ENCODE data around the gene AHI1.
A peak's percentile ranks its signal among the peaks of the same experiment; 100 is the strongest.
"Not testable (repeated sequence)": the region's sequence is repeated elsewhere in the genome, so short reads cannot be mapped to it uniquely, and the experiment has no call there.

Gene AHI1

DNA sequence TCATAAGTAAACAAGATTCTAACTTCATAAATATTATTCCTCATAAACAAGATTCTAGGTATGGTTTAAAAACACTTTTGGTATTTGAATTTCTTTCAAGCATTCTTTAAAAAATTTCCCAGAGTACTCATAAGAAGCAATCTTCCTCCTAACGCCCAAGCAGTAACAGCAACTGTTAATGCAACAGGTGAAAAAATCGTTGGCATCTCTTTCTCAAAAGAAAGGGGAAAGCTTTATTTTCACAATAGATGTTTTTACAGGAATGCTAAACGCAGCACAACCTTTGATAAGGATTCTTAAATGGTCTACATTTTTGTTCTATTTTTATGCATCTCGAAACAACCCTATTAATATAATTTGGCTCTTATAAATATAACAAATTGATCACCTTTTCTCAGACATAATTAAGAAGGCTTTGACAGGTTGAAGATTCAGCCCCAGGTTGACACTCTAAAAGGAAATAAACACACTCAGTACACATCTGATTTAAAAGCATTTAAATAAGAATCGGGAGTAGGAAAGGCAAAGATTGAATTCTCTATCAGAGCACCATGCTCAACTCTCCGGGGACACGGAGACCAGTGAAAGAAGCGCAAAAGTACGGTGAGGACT lies 634 bp downstream of the AHI1 start:
- no peak for TF ChIP-seq CTCF (IDR thresholded peaks at IDR 0.05; ENCODE audit: borderline replicate concordance, insufficient read depth, low read depth, low read length)
- peak overlapping the region; percentile 62 for H3K4me3 ChIP-seq (ENCODE audit: low read depth, low read length)

- TF ChIP-seq CTCF (IDR thresholded peaks at IDR 0.05; ENCODE audit: borderline replicate concordance, insufficient read depth, low read depth, low read length) = no peak
- H3K4me3 ChIP-seq (ENCODE audit: low read depth, low read length) = no peak overlapping the region
Observed at GRCh38 chr6:135493218-135493961, 4.2 kb downstream of the AHI1 start.

DNA sequence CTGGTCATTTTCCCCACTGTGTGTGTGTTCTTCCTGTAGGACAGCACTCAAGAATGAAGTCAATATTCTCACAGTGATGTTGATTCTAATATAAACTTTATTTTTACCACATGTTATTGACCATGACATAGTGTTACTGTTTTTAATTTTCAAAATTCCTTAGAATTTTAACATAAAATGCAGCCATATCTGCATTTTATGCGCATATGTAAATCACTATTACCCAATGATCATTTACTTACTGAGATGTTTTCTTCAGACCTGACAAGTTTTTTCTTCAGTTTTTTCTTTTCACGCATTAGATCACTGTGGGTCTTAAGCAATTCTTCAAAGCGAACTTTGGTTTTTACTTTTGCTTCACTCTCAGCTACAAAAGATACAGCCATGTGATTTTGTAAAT lies 7.2 kb downstream of the AHI1 start:
- no peak for TF ChIP-seq CTCF (IDR thresholded peaks at IDR 0.05; ENCODE audit: borderline replicate concordance, insufficient read depth, low read depth, low read length)
- H3K4me3 ChIP-seq (ENCODE audit: low read depth, low read length) = no peak overlapping the region

DNA sequence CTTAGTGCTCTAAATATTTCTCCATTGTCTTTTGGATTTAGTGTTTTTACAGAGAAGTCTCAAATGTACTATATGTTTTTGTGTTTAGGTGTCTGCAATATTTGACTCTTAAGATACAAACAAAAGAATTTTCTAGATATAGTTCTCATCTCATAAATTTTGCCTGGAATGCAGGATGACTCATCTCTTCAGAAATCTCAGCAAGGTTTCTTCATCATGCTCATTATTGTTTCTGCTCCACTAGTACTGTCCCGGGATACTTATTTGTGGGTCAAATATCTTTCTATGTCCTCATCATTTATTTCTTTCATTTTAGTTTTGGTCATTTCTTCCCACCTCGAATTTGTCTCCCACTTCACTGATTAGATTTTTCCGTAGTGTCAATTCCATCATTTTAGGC lies 9.5 kb downstream of the AHI1 start:
- TF ChIP-seq CTCF (IDR thresholded peaks at IDR 0.05; ENCODE audit: borderline replicate concordance, insufficient read depth, low read depth, low read length) = no peak

DNA sequence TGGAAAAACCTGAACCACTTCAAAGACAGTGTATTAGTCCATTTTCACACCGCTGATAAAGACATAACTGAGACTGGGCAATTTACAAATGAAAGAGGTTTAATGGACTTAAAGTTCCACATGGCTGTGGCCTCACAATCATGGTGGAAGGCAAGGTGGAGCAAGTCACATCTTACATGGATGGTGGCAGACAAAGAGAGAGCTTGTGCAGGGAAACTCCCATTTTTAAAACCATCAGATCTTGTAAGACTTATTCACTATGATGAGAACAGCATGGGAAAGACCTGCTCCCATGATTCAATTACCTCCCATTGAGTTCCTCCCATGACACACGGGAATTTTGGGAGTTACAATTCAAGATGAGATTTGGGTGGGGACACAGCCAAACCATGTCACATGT lies 13.6 kb downstream of the AHI1 start:
- not testable (repeated sequence) for H3K4me3 ChIP-seq (ENCODE audit: low read depth, low read length)

More for the DNA sequence above, 9.5 kb downstream of the AHI1 start:
- H3K4me3 ChIP-seq (ENCODE audit: low read depth, low read length) = no peak overlapping the region

DNA sequence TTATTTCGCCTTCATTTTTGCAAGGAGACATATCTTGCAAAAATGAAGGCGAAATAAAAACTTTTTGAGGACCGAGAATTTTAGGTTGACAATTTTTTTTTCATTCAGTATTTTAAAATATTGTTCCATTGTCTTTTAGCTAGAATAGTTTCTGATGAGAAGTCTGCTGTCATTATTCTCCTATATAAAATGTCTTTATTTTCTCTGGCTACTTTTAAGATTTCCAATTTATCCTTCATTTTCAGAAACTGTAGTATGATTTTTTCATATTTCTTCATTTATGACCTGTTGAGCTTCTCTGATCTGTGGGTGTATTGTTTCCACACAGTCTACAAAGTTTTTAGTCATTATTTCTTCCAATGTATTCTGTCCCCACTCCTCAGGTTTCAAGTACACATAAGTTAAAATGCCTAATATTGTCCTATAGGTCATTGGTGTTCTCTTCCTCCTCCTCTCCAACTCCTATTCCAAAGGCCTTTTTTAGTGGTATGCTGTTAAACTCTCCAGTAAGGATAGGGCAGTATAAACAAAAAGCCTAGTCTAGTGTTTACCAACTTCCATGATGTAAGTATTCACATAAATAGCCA lies 15.7 kb downstream of the AHI1 start:
- TF ChIP-seq CTCF (IDR thresholded peaks at IDR 0.05; ENCODE audit: borderline replicate concordance, insufficient read depth, low read depth, low read length) = no peak
- no peak overlapping the region for H3K4me3 ChIP-seq (ENCODE audit: low read depth, low read length)

- TF ChIP-seq CTCF (IDR thresholded peaks at IDR 0.05; ENCODE audit: borderline replicate concordance, insufficient read depth, low read depth, low read length) = no peak
- H3K4me3 ChIP-seq (ENCODE audit: low read depth, low read length) = no peak overlapping the region
Observed at GRCh38 chr6:135479601-135480000, 17.9 kb downstream of the AHI1 start.

All from GM12875 (cell line).